ENCODE results near the gene EPN3. TPM values are rescaled to one million over a fixed set of nuclear protein-coding genes. Genes with fewer than 3 reads are reported as not detected.

Gene EPN3
- total RNA-seq, 2 donors from 2014 or later = not detected

- Mint-ChIP-seq H3K36me3 (no peaks in the 10 kb centered on the region), H3K27ac (no peak overlapping the region), H3K9me3 (no peaks in the 10 kb centered on the region)
- ATAC-seq (no peak), DNase-seq (ENCODE audit: low spot score in 2 of 2) (no peak)
Measured at GRCh38 chr17:50568659-50569058, 36.1 kb downstream of the EPN3 start.

- Mint-ChIP-seq H3K27ac (no peak overlapping the region), H3K36me3 (no peaks in the 10 kb centered on the region), H3K9me3 (no peaks in the 10 kb centered on the region)
- ATAC-seq (no peak), DNase-seq (ENCODE audit: low spot score in 2 of 2) (no peak)
Measured at GRCh38 chr17:50569592-50569991, 37.1 kb downstream of the EPN3 start.

- no peak for DNase-seq (ENCODE audit: low spot score in 2 of 2)
- H3K27ac Mint-ChIP-seq = no peak overlapping the region
- no peaks in the 10 kb centered on the region for H3K9me3 Mint-ChIP-seq
- no peak for ATAC-seq
- no peaks in the 10 kb centered on the region for H3K36me3 Mint-ChIP-seq
Measured at GRCh38 chr17:50570032-50570431, 37.5 kb downstream of the EPN3 start.

- H3K9me3 Mint-ChIP-seq = no peaks in the 10 kb centered on the region
- no peaks in the 10 kb centered on the region for H3K36me3 Mint-ChIP-seq
- DNase-seq (ENCODE audit: low spot score in 2 of 2) (no peak), ATAC-seq (no peak)
- no peak overlapping the region for H3K27ac Mint-ChIP-seq
Measured at GRCh38 chr17:50570528-50570927, 38.0 kb downstream of the EPN3 start.

- DNase-seq (ENCODE audit: low spot score in 2 of 2) = no peak
Measured at GRCh38 chr17:50571681-50572080, 39.1 kb downstream of the EPN3 start.

GRCh38 chr17:50572541-50572940 is 40.0 kb downstream of the EPN3 start:
- Mint-ChIP-seq H3K36me3 (no peaks in the 10 kb centered on the region), H3K9me3 (no peaks in the 10 kb centered on the region), H3K27ac (no peak overlapping the region)
- DNase-seq (ENCODE audit: low spot score in 2 of 2) (no peak), ATAC-seq (no peak)

More at GRCh38 chr17:50571681-50572080, 39.1 kb downstream of the EPN3 start:
- H3K9me3 Mint-ChIP-seq = no peaks in the 10 kb centered on the region
- no peak for ATAC-seq
- H3K27ac Mint-ChIP-seq = no peak overlapping the region
- H3K36me3 Mint-ChIP-seq = no peaks in the 10 kb centered on the region

- Mint-ChIP-seq H3K9me3 (no peaks in the 10 kb centered on the region), H3K36me3 (no peaks in the 10 kb centered on the region)
- ATAC-seq = no peak
Measured at GRCh38 chr17:50573866-50574611, 41.5 kb downstream of the EPN3 start.

GRCh38 chr17:50575581-50576210 is 43.2 kb downstream of the EPN3 start:
- H3K27ac Mint-ChIP-seq = no peak overlapping the region
- DNase-seq (ENCODE audit: low spot score in 2 of 2) (no peak), ATAC-seq (no peak)
- no peaks in the 10 kb centered on the region for H3K9me3 Mint-ChIP-seq
- H3K36me3 Mint-ChIP-seq = no peaks in the 10 kb centered on the region

More at GRCh38 chr17:50573866-50574611, 41.5 kb downstream of the EPN3 start:
- DNase-seq (ENCODE audit: low spot score in 2 of 2) = no peak
- H3K27ac Mint-ChIP-seq = no peak overlapping the region

GRCh38 chr17:50576864-50577263 is 44.3 kb downstream of the EPN3 start:
- H3K27ac Mint-ChIP-seq = no peak overlapping the region
- no peaks in the 10 kb centered on the region for H3K36me3 Mint-ChIP-seq
- DNase-seq (ENCODE audit: low spot score in 2 of 2) = no peak
- ATAC-seq = no peak
- no peaks in the 10 kb centered on the region for H3K9me3 Mint-ChIP-seq

GRCh38 chr17:50577451-50577954 is 45.0 kb downstream of the EPN3 start:
- DNase-seq (ENCODE audit: low spot score in 2 of 2) = no peak
- no peak for ATAC-seq
- no peaks in the 10 kb centered on the region for H3K36me3 Mint-ChIP-seq
- H3K9me3 Mint-ChIP-seq = no peaks in the 10 kb centered on the region
- no peak overlapping the region for H3K27ac Mint-ChIP-seq

- no peak for DNase-seq (ENCODE audit: low spot score in 2 of 2)
- H3K36me3 Mint-ChIP-seq = no peaks in the 10 kb centered on the region
- no peaks in the 10 kb centered on the region for H3K9me3 Mint-ChIP-seq
- no peak for ATAC-seq
- no peak overlapping the region for H3K27ac Mint-ChIP-seq
Measured at GRCh38 chr17:50578173-50578572, 45.6 kb downstream of the EPN3 start.

- H3K9me3 Mint-ChIP-seq = no peaks in the 10 kb centered on the region
- no peaks in the 10 kb centered on the region for H3K36me3 Mint-ChIP-seq
- no peak for DNase-seq (ENCODE audit: low spot score in 2 of 2)
- ATAC-seq = no peak
- H3K27ac Mint-ChIP-seq = no peak overlapping the region
Measured at GRCh38 chr17:50579399-50579798, 46.9 kb downstream of the EPN3 start.

GRCh38 chr17:50580646-50581045 is 48.1 kb downstream of the EPN3 start:
- Mint-ChIP-seq H3K36me3 (no peaks in the 10 kb centered on the region), H3K9me3 (no peaks in the 10 kb centered on the region), H3K27ac (no peak overlapping the region)
- ATAC-seq = no peak
- no peak for DNase-seq (ENCODE audit: low spot score in 2 of 2)

GRCh38 chr17:50581316-50581715 is 48.8 kb downstream of the EPN3 start:
- H3K9me3 Mint-ChIP-seq = no peaks in the 10 kb centered on the region
- DNase-seq (ENCODE audit: low spot score in 2 of 2) = no peak
- no peaks in the 10 kb centered on the region for H3K36me3 Mint-ChIP-seq
- H3K27ac Mint-ChIP-seq = no peak overlapping the region
- ATAC-seq = no peak

- DNase-seq (ENCODE audit: low spot score in 2 of 2) (no peak), ATAC-seq (no peak)
- no peaks in the 10 kb centered on the region for H3K36me3 Mint-ChIP-seq
- no peaks in the 10 kb centered on the region for H3K9me3 Mint-ChIP-seq
- no peak overlapping the region for H3K27ac Mint-ChIP-seq
Measured at GRCh38 chr17:50582741-50583140, 50.2 kb downstream of the EPN3 start.

GRCh38 chr17:50583641-50584040 is 51.1 kb downstream of the EPN3 start:
- Mint-ChIP-seq H3K9me3 (no peaks in the 10 kb centered on the region), H3K36me3 (no peaks in the 10 kb centered on the region), H3K27ac (no peak overlapping the region)
- DNase-seq (ENCODE audit: low spot score in 2 of 2) = no peak
- ATAC-seq = no peak

- H3K27ac Mint-ChIP-seq = no peak overlapping the region
- no peaks in the 10 kb centered on the region for H3K36me3 Mint-ChIP-seq
- no peak for DNase-seq (ENCODE audit: low spot score in 2 of 2)
- no peaks in the 10 kb centered on the region for H3K9me3 Mint-ChIP-seq
- ATAC-seq = no peak
Measured at GRCh38 chr17:50584116-50584515, 51.6 kb downstream of the EPN3 start.

- Mint-ChIP-seq H3K36me3 (no peaks in the 10 kb centered on the region), H3K27ac (no peak overlapping the region), H3K9me3 (no peaks in the 10 kb centered on the region)
- ATAC-seq (no peak), DNase-seq (ENCODE audit: low spot score in 2 of 2) (no peak)
Measured at GRCh38 chr17:50584749-50585148, 52.2 kb downstream of the EPN3 start.

All from activated naive CD4-positive, alpha-beta T cell treated with anti-CD3 and anti-CD28 coated beads, Interleukin-2, amount 50 U/mL, for 72 hours (primary cell).